Mesendoderm (in vitro differentiated cells): Measurements from ENCODE around the gene HES5.

Experiments
- DNase-seq: peaks from one replicate; pipeline ENCODE4 v3.0.0; 2013
- H2AK5ac ChIP-seq: 2 replicates; pipeline ENCODE4 v1.6.1; 2013; ENCODE audit warnings: low read length, inconsistent platforms
- H2BK120ac ChIP-seq: 2 replicates; pipeline ENCODE4 v1.6.1; 2013; ENCODE audit warnings: low read depth, mild to moderate bottlenecking, low read length, moderate library complexity, mixed read lengths
- H2BK15ac ChIP-seq: replicated peaks from 2 replicates; pipeline ENCODE4 v1.6.1; 2013; ENCODE audit warnings: low read depth, mild to moderate bottlenecking, moderate library complexity
- H2BK5ac ChIP-seq: 2 replicates; pipeline ENCODE4 v1.6.1; 2013; ENCODE audit warnings: low read length, inconsistent platforms
- H3K18ac ChIP-seq: 2 replicates; pipeline ENCODE4 v1.6.1; 2013; ENCODE audit warnings: mild to moderate bottlenecking, low read length, mixed read lengths
- H3K23ac ChIP-seq: one replicate; pipeline ENCODE4 v1.6.1; 2013; ENCODE audit warnings: low read length
- H3K27ac ChIP-seq: 2 replicates; pipeline ENCODE4 v1.5.1; 2013; ENCODE audit warnings: low read depth, mild to moderate bottlenecking, inconsistent platforms, low read length, moderate library complexity
- H3K27me3 ChIP-seq: 2 replicates; pipeline ENCODE4 v1.6.1; 2013; ENCODE audit warnings: low read length, control low read depth, mild to moderate bottlenecking, inconsistent platforms; ENCODE audit not compliant: insufficient read depth, poor library complexity
- H3K36me3 ChIP-seq: 2 replicates; pipeline ENCODE4 v1.6.1; 2013; ENCODE audit warnings: low read length, inconsistent platforms; ENCODE audit not compliant: control insufficient read depth, insufficient read depth
- H3K4ac ChIP-seq: one replicate; pipeline ENCODE4 v1.6.1; 2013; ENCODE audit warnings: low read depth, mild to moderate bottlenecking, low read length, moderate library complexity
- H3K4me1 ChIP-seq: 2 replicates; pipeline ENCODE4 v1.6.1; 2013; ENCODE audit warnings: low read depth, low read length, inconsistent platforms; ENCODE audit not compliant: control insufficient read depth
- H3K4me2 ChIP-seq: 2 replicates; pipeline ENCODE4 v1.6.1; 2013; ENCODE audit warnings: low read length
- H3K4me3 ChIP-seq: 2 replicates; pipeline ENCODE4 v1.5.1; 2013; ENCODE audit warnings: mild to moderate bottlenecking, low read length
- H3K56ac ChIP-seq: one replicate; pipeline ENCODE4 v1.6.1; 2013; ENCODE audit warnings: low read length
- H3K79me1 ChIP-seq: 2 replicates; pipeline ENCODE4 v1.6.1; 2013; ENCODE audit warnings: low read length, inconsistent platforms
- H3K79me2 ChIP-seq: 2 replicates; pipeline ENCODE4 v1.6.1; 2013; ENCODE audit warnings: mild to moderate bottlenecking, low read length; ENCODE audit not compliant: control insufficient read depth, insufficient read depth
- H3K9ac ChIP-seq: 2 replicates; pipeline ENCODE4 v1.6.1; 2013; ENCODE audit warnings: low read length, inconsistent platforms
- H4K5ac ChIP-seq: one replicate; pipeline ENCODE4 v1.6.1; 2013; ENCODE audit warnings: low read length
- H4K8ac ChIP-seq: one replicate; pipeline ENCODE4 v1.6.1; 2013; ENCODE audit warnings: low read depth, mild to moderate bottlenecking, control low read depth, low read length, moderate library complexity
- WGBS: extraction: QIAGEN DNeasy Blood & Tissue Kit; methylation state at CpG from one replicate; pipeline ENCODE4 v1.1.7; 2013; ENCODE audit warnings: low lambda C conversion rate, missing lambda C conversion rate; ENCODE audit not compliant: insufficient coverage; ENCODE audit errors: extremely low coverage; 5-methylcytosine and 5-hydroxymethylcytosine counted together

Gene HES5

GRCh38 chr1:2480236-2480985 lies 49.7 kb downstream of the HES5 start:
- Histone ChIP-seq H3K4ac (no peak overlapping the region), H3K56ac (no peak overlapping the region), H3K4me2 (no peak overlapping the region), H3K27ac (no peak overlapping the region), H3K79me2 (no peaks in the 10 kb centered on the region), H3K4me3 (no peak overlapping the region), H2BK5ac (no peak overlapping the region), H2AK5ac (no peak overlapping the region), H2BK120ac (no peak overlapping the region), H3K36me3 (no peaks in the 10 kb centered on the region), H4K5ac (no peak overlapping the region), H3K4me1 (no peaks in the 10 kb centered on the region), H3K9ac (no peak overlapping the region), H3K27me3 (no peaks in the 10 kb centered on the region), H2BK15ac (no peak overlapping the region), H4K8ac (no peak overlapping the region), H3K79me1 (no peaks in the 10 kb centered on the region), H3K18ac (no peak overlapping the region), H3K23ac (no peak overlapping the region)
- WGBS: no CpG with 5 or more reads among the region's 18 CpGs
- DNase-seq: no peak

DNA sequence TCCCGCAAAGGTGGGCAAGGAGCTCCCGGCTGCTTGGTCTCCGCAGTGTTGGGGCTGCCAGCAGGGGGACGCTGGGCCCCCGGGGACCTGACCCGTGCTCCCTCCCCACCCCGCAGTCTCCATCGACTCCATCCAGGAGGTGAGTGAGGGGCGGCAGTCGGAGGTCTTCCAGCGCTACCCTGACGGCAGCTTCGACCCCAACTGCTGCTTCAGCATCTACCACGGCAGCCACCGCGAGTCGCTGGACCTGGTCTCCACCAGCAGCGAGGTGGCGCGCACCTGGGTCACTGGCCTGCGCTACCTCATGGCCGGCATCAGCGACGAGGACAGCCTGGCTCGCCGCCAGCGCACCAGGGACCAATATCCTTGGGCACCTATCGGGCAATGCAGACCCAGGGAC lies 50.4 kb downstream of the HES5 start:
- no peak overlapping the region for H3K4ac ChIP-seq
- H3K27ac ChIP-seq: no peak overlapping the region
- no peak overlapping the region for H2BK5ac ChIP-seq
- H3K79me1 ChIP-seq: no peaks in the 10 kb centered on the region
- H3K4me1 ChIP-seq: no peaks in the 10 kb centered on the region
- H2BK120ac ChIP-seq: no peak overlapping the region
- no CpG with 5 or more reads among the region's 28 CpGs for WGBS
- H3K79me2 ChIP-seq: no peaks in the 10 kb centered on the region
- H4K5ac ChIP-seq: no peak overlapping the region
- H3K36me3 ChIP-seq: no peaks in the 10 kb centered on the region
- H3K4me2 ChIP-seq: no peak overlapping the region
- H3K18ac ChIP-seq: no peak overlapping the region
- H3K4me3 ChIP-seq: no peak overlapping the region
- no peak for DNase-seq
- no peak overlapping the region for H3K9ac ChIP-seq
- H2AK5ac ChIP-seq: no peak overlapping the region
- no peak overlapping the region for H3K56ac ChIP-seq
- H2BK15ac ChIP-seq: no peak overlapping the region
- H3K27me3 ChIP-seq: no peaks in the 10 kb centered on the region
- no peak overlapping the region for H4K8ac ChIP-seq
- no peak overlapping the region for H3K23ac ChIP-seq

DNA sequence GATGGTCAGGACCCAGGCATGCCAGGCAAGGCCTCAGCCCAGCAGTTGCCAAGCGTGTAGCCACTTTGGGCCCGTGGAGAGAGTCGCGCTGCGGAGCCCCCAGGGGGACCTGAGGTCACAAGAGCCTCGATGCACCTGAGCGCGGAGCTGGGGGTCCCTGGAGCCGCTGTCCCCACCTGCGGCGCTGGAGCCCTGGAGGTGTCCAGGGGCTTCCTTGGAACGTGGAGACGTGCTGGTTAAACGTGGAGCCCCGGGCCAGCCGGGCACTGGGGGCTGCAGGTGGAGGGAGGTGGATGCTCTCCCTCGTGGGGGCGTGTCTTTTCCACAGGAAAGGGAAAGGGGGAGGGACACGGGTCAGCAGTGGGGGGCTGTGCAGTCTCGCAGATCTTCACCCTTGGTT lies 50.9 kb downstream of the HES5 start:
- no peak overlapping the region for H2BK5ac ChIP-seq
- no peak overlapping the region for H3K9ac ChIP-seq
- no peak overlapping the region for H3K4me2 ChIP-seq
- H3K18ac ChIP-seq: no peak overlapping the region
- no peak overlapping the region for H4K8ac ChIP-seq
- no peak overlapping the region for H3K23ac ChIP-seq
- no peak overlapping the region for H3K27ac ChIP-seq
- H4K5ac ChIP-seq: no peak overlapping the region
- H2AK5ac ChIP-seq: no peak overlapping the region
- H3K79me2 ChIP-seq: no peaks in the 10 kb centered on the region
- H3K36me3 ChIP-seq: no peaks in the 10 kb centered on the region
- no peak overlapping the region for H3K56ac ChIP-seq
- H2BK15ac ChIP-seq: no peak overlapping the region
- no peaks in the 10 kb centered on the region for H3K79me1 ChIP-seq
- H3K27me3 ChIP-seq: no peaks in the 10 kb centered on the region
- no peak overlapping the region for H3K4ac ChIP-seq
- no CpG with 5 or more reads among the region's 20 CpGs for WGBS
- no peak overlapping the region for H2BK120ac ChIP-seq
- DNase-seq: no peak
- no peak overlapping the region for H3K4me3 ChIP-seq
- no peaks in the 10 kb centered on the region for H3K4me1 ChIP-seq
